HG03196 (cell line): ENCODE data around the gene PEX1.
"Not testable (repeated sequence)": the region's sequence is repeated elsewhere in the genome, so short reads cannot be mapped to it uniquely, and the experiment has no call there.

Experiments used
- ATAC-seq: cut with Tn5 transposase; IDR thresholded peaks from one replicate; pipeline ENCODE4 v1.9.1; 2021; ENCODE audit not compliant: unreplicated experiment

The PEX1 gene

GRCh38 chr7:92506363-92506762, 22.0 kb downstream of the PEX1 start:
- ATAC-seq = no peak

- ATAC-seq = no peak
These were observed 23.8 kb downstream of the PEX1 start for GRCh38 chr7:92504563-92504962.

GRCh38 chr7:92503767-92504166, 24.6 kb downstream of the PEX1 start:
- ATAC-seq = no peak

GRCh38 chr7:92498557-92498956, 29.8 kb downstream of the PEX1 start:
- no peak for ATAC-seq

GRCh38 chr7:92496876-92497275, 31.4 kb downstream of the PEX1 start:
- no peak for ATAC-seq

GRCh38 chr7:92489634-92490033, 38.7 kb downstream of the PEX1 start:
- ATAC-seq = no peak

GRCh38 chr7:92487804-92488203, 40.5 kb downstream of the PEX1 start:
- ATAC-seq = no peak

- ATAC-seq = no peak
These were observed 42.3 kb downstream of the PEX1 start for GRCh38 chr7:92485974-92486373.

- ATAC-seq = no peak
These were observed 42.9 kb downstream of the PEX1 start for GRCh38 chr7:92485267-92485892.

GRCh38 chr7:92484226-92484625, 44.1 kb downstream of the PEX1 start:
- ATAC-seq = not testable (repeated sequence)

- not testable (repeated sequence) for ATAC-seq
These were observed 44.7 kb downstream of the PEX1 start for GRCh38 chr7:92483624-92484023.

GRCh38 chr7:92479146-92479545, 49.2 kb downstream of the PEX1 start:
- ATAC-seq = not testable (repeated sequence)

GRCh38 chr7:92478711-92479110, 49.6 kb downstream of the PEX1 start:
- ATAC-seq = no peak

- ATAC-seq = no peak
These were observed 50.2 kb downstream of the PEX1 start for GRCh38 chr7:92478095-92478494.

- ATAC-seq = not testable (repeated sequence)
These were observed 50.6 kb downstream of the PEX1 start, which contains the start of gene ERVW-1 for GRCh38 chr7:92477681-92478080. Gene ERVW-1, minus strand, starts transcription at chr7:92477946. Its CDS starts 7,565 bp downstream, at chr7:92470381.

- not testable (repeated sequence) for ATAC-seq
These were observed 52.3 kb downstream of the PEX1 start for GRCh38 chr7:92475851-92476590.

GRCh38 chr7:92475261-92475770, 53.0 kb downstream of the PEX1 start:
- ATAC-seq = not testable (repeated sequence)

GRCh38 chr7:92473989-92474388, 54.3 kb downstream of the PEX1 start:
- not testable (repeated sequence) for ATAC-seq

- ATAC-seq = not testable (repeated sequence)
These were observed 59.7 kb downstream of the PEX1 start for GRCh38 chr7:92468589-92468988.

- ATAC-seq = no peak
These were observed 61.6 kb downstream of the PEX1 start for GRCh38 chr7:92466682-92467081.

GRCh38 chr7:92464515-92464914, 63.8 kb downstream of the PEX1 start:
- ATAC-seq = no peak

- no peak for ATAC-seq
These were observed 65.8 kb downstream of the PEX1 start for GRCh38 chr7:92462560-92462959.
